ENCODE data around the gene FAM83C. TPM values are rescaled to one million over a fixed set of nuclear protein-coding genes. Genes with fewer than 3 reads are reported as not detected.

The FAM83C gene
- total and polyA plus RNA-seq, 10 of the 15 experiments (the other 5 are each of a cell fraction or from before 2014, with no cell fraction given): not detected

- Histone ChIP-seq H3K27me3 (replicated peaks in 1 of 2; ENCODE audit: control insufficient read depth in 2 of 2, insufficient read depth in 2 of 2, low read length in 1 of 2) (no peaks in the 10 kb centered on the region), H3K36me3 (ENCODE audit: control insufficient read depth in 2 of 2, insufficient read depth in 2 of 2, low read length in 1 of 2) (no peaks in the 10 kb centered on the region; a peak in 1 of 4 replicates), H3K4me2 (ENCODE audit: control insufficient read depth, insufficient read depth) (no peak overlapping the region), H3K4me1 (ENCODE audit: control insufficient read depth, insufficient read depth, low read length) (no peaks in the 10 kb centered on the region), H3K9ac (ENCODE audit: control insufficient read depth, insufficient read depth, low read length) (no peak overlapping the region), H3K4me3 (no peak overlapping the region), H4K20me1 (ENCODE audit: control insufficient read depth, insufficient read depth) (no peaks in the 10 kb centered on the region), H3K9me3 (replicated peaks; ENCODE audit: control insufficient read depth, insufficient read depth, low read length) (no peaks in the 10 kb centered on the region), H3K79me2 (ENCODE audit: control insufficient read depth, insufficient read depth, low read length) (no peaks in the 10 kb centered on the region), H3K27ac (ENCODE audit: control insufficient read depth, insufficient read depth) (no peak overlapping the region), H2AFZ (ENCODE audit: control insufficient read depth, low read depth, low read length) (no peak overlapping the region)
- RAD21 ChIA-PET (ENCODE audit: unreplicated experiment): no interaction called here
- FAIRE-seq (no peak), DNase-seq (ENCODE audit: low read depth, low spot score) (no peak), ATAC-seq (no peak)
- BruUV-seq (replicated peaks): no TSS peak
- CTCF ChIA-PET: interaction anchor here (0.9 to 1.1 kb wide), 2 partner anchors 118 to 120 kb away, joined by 3 to 4 read pairs; partner anchors contain the start of gene EDEM2
- intact Hi-C loops (cut with micrococcal nuclease; ENCODE audit: unreplicated experiment) (loop anchor here (5.0 kb wide), 1 partner anchor 167 kb away; no protein-coding TSS in a partner anchor), in situ Hi-C loops (cut with MboI) (loop anchor here (5.0 to 25.0 kb wide), 2 partner anchors 117 to 427 kb away; partner anchors contain the start of genes EDEM2 and NCOA6)
- no peak for TF ChIP-seq EED (IDR thresholded peaks at IDR 0.05; ENCODE audit: low read depth)
- TF ChIP-seq CBX5 (IDR thresholded peaks at IDR 0.05; ENCODE audit: low read depth): no peak
- 0 out of 2 replicates have a peak, but pooled peaks have one; percentile 12 for TF ChIP-seq RAD21 (IDR thresholded peaks at IDR 0.05; ENCODE audit: insufficient read depth, low read depth, low read length)
- POLR2A ChIA-PET: no interaction called here
- 25% methylated on average over 1 of the region's 1 CpG for WGBS (ENCODE audit: insufficient coverage, insufficient replicate concordance, low lambda C conversion rate, missing lambda C conversion rate)
- SMC1A ChIA-PET (ENCODE audit: uncharacterized antibody, unreplicated experiment): interaction anchor here (0.6 to 1.2 kb wide), 2 partner anchors 13 to 118 kb away, joined by 3 to 4 read pairs; no protein-coding TSS in a partner anchor
Measured at GRCh38 chr20:35264755-35265154, 27.5 kb downstream of the FAM83C start.

- CTCF ChIA-PET: interaction anchor here (0.6 to 1.1 kb wide), 2 partner anchors 44 to 117 kb away, joined by 3 read pairs; partner anchors contain the start of gene EDEM2
- RAD21 ChIA-PET (ENCODE audit: unreplicated experiment): interaction anchor here (0.6 kb wide), 1 partner anchor 225 kb away, joined by 3 read pairs; no protein-coding TSS in a partner anchor
- ATAC-seq (no peak), FAIRE-seq (no peak), DNase-seq (ENCODE audit: low read depth, low spot score) (no peak)
- no peaks in the 10 kb centered on the region for H3K79me2 ChIP-seq (ENCODE audit: control insufficient read depth, insufficient read depth, low read length)
- H3K4me3 ChIP-seq: no peak overlapping the region
- no peaks in the 10 kb centered on the region for H4K20me1 ChIP-seq (ENCODE audit: control insufficient read depth, insufficient read depth)
- H3K27me3 ChIP-seq (replicated peaks in 1 of 2; ENCODE audit: control insufficient read depth in 2 of 2, insufficient read depth in 2 of 2, low read length in 1 of 2): no peaks in the 10 kb centered on the region
- H3K27ac ChIP-seq (ENCODE audit: control insufficient read depth, insufficient read depth): no peak overlapping the region
- H3K9me3 ChIP-seq (replicated peaks; ENCODE audit: control insufficient read depth, insufficient read depth, low read length): no peaks in the 10 kb centered on the region
- no peaks in the 10 kb centered on the region for H3K4me1 ChIP-seq (ENCODE audit: control insufficient read depth, insufficient read depth, low read length)
- H3K4me2 ChIP-seq (ENCODE audit: control insufficient read depth, insufficient read depth): no peak overlapping the region
- no TSS peak for BruUV-seq (replicated peaks)
- intact Hi-C loops (cut with micrococcal nuclease; ENCODE audit: unreplicated experiment) (no loop called here), in situ Hi-C loops (cut with MboI) (loop anchor here (25.0 kb wide), 1 partner anchor 426 kb away; the partner anchor contains the start of gene NCOA6)
- SMC1A ChIA-PET (ENCODE audit: uncharacterized antibody, unreplicated experiment): interaction anchor here (0.6 to 1.2 kb wide), 3 partner anchors 12 to 189 kb away, joined by 3 to 4 read pairs (median 3); no protein-coding TSS in a partner anchor
- WGBS (ENCODE audit: insufficient coverage, insufficient replicate concordance, low lambda C conversion rate, missing lambda C conversion rate): 76% methylated on average over 15 of the region's 17 CpGs
- no peak overlapping the region for H3K9ac ChIP-seq (ENCODE audit: control insufficient read depth, insufficient read depth, low read length)
- POLR2A ChIA-PET: interaction anchor here (0.6 kb wide), 1 partner anchor 10 kb away, joined by 5 read pairs; no protein-coding TSS in a partner anchor
- no peaks in the 10 kb centered on the region; a peak in 1 of 4 replicates for H3K36me3 ChIP-seq (ENCODE audit: control insufficient read depth in 2 of 2, insufficient read depth in 2 of 2, low read length in 1 of 2)
- no peak overlapping the region for H2AFZ ChIP-seq (ENCODE audit: control insufficient read depth, low read depth, low read length)
- TF ChIP-seq HCFC1 (IDR thresholded peaks at IDR 0.05; ENCODE audit: low read length) (no peak), TARDBP (IDR thresholded peaks at IDR 0.05; ENCODE audit: borderline replicate concordance) (no peak), BCL11A (IDR thresholded peaks at IDR 0.05; ENCODE audit: low read depth, low read length) (no peak), YY1 (IDR thresholded peaks at IDR 0.05; ENCODE audit: low read depth, low read length) (no peak), TCF3 (IDR thresholded peaks at IDR 0.05; ENCODE audit: borderline replicate concordance, insufficient read depth, low read depth, low read length) (no peak), HSF1 (IDR thresholded peaks at IDR 0.05; ENCODE audit: low read depth, low read length) (no peak), ZNF384 (IDR thresholded peaks at IDR 0.05; ENCODE audit: borderline replicate concordance, low read depth, low read length) (no peak), POLR2AphosphoS5 (IDR thresholded peaks at IDR 0.05; ENCODE audit: low read length) (no peak), CHD2 (IDR thresholded peaks at IDR 0.05; ENCODE audit: borderline replicate concordance, low read depth, low read length) (no peak), EGR1 (IDR thresholded peaks at IDR 0.05; ENCODE audit: borderline replicate concordance in 1 of 2, low read depth in 2 of 2, low read length in 2 of 2) (no peak)
Measured at GRCh38 chr20:35263532-35264341, 28.5 kb downstream of the FAM83C start.
